ENCODE measurements around the gene KATNBL1.

The KATNBL1 gene

DNA sequence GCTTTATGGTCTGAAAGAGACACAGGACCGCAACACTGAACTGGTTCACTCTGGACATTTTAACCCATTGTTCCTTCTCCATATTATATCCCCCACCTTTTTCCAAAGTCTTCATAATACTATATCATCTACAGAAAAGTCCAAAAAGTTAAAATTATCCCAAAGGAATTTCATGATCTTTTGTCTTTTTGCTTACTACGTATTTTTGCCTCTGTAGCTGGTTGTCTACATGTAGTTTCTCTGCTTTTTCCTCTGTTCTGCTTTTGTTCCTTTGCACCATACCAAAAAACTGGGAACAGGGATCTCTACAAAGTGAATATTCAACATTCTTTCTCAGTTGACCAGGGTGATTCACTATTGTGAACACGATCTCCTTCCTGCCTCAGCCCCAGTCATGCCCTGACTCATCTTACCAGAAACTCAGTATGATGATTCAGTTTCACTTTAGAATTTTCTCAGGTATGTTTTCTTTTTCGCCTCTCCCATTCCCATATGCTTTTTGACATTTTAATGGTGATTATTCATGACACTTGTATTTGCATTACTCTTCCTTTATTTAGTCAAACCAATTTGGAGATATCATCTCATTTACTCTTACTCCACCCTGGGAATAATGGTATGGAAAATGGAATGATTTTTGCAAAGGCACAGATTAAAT is 29.4 kb upstream of the KATNBL1 start:
- TF ChIP-seq, protein P1, sequence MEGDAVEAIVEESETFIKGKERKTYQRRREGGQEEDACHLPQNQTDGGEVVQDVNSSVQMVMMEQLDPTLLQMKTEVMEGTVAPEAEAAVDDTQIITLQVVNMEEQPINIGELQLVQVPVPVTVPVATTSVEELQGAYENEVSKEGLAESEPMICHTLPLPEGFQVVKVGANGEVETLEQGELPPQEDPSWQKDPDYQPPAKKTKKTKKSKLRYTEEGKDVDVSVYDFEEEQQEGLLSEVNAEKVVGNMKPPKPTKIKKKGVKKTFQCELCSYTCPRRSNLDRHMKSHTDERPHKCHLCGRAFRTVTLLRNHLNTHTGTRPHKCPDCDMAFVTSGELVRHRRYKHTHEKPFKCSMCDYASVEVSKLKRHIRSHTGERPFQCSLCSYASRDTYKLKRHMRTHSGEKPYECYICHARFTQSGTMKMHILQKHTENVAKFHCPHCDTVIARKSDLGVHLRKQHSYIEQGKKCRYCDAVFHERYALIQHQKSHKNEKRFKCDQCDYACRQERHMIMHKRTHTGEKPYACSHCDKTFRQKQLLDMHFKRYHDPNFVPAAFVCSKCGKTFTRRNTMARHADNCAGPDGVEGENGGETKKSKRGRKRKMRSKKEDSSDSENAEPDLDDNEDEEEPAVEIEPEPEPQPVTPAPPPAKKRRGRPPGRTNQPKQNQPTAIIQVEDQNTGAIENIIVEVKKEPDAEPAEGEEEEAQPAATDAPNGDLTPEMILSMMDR (IDR thresholded peaks at IDR 0.05; ENCODE audit: insufficient read depth, low read length, poor library complexity, severe bottlenecking), result no peak
- Histone ChIP-seq H3K27me3 (replicated peaks; ENCODE audit: control insufficient read depth, insufficient read depth, low read length) (no peaks in the 10 kb centered on the region), H3K4me3 (replicated peaks; ENCODE audit: low read depth, low read length) (no peak overlapping the region), H3K36me3 (ENCODE audit: control insufficient read depth, insufficient read depth, low read length) (peaks cover 23% of the 10 kb centered on the region)
- DNase-seq (ENCODE audit: extremely low read depth, insufficient read length), result no peak

DNA sequence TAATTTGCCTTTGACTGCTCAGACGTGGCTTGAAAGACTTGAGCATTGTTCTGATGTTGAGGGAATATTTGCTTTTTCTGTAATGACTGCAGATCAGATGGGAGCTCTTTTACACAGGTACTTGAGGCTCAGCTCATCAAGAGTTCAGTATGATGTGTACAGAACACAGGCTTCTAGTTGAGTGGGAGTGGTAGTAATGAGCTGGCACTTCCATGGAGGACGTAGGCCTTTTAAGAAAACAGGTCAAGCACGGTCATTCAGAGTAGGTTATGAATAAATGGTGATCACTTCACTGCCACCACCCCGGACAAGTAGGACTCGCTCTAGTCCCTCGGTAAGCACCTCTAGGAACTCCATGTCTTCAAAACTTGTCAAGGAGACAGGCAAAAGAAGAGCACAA is 23.7 kb upstream of the KATNBL1 start:
- TF ChIP-seq, protein P1 (IDR thresholded peaks at IDR 0.05; ENCODE audit: insufficient read depth, low read length, poor library complexity, severe bottlenecking), result no peak
- Histone ChIP-seq H3K27me3 (replicated peaks; ENCODE audit: control insufficient read depth, insufficient read depth, low read length) (no peaks in the 10 kb centered on the region), H3K4me3 (replicated peaks; ENCODE audit: low read depth, low read length) (no peak overlapping the region), H3K36me3 (ENCODE audit: control insufficient read depth, insufficient read depth, low read length) (peaks cover 19% of the 10 kb centered on the region)
- no peak for DNase-seq (ENCODE audit: extremely low read depth, insufficient read length)

DNA sequence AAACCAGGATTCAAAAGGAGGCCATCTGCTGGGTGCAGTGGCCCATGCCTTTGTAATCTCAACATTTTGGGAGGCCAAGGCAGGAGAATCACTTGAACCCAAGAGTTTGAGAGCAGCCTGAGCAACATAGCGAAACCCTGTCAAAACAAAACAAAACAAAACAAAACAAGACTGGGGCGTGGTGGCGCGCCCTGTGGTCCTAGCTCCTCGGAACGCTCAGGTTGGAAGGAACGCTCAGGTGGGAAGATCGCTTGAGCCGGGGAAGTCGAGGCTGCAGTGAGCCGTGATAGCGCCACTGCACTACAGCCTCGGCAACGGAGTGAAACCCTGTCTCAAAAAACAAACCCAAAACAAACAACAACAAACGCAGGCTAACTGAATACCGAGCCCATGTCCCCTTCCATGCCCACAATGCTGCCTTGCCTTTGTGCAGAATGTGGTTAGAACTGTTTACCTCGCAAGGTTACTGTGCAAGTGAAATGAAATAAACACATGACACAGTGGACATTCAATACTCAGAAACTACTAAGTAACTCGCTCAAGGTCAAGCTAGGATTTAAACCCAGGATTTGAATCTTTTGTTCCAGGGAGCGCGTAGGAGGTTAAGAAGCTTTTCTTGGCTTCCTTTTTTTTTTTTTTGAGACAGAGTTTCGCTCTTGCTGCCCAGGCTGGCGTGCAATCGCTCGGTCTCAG is 14.2 kb upstream of the KATNBL1 start:
- TF ChIP-seq, protein P1 (IDR thresholded peaks at IDR 0.05; ENCODE audit: insufficient read depth, low read length, poor library complexity, severe bottlenecking), result no peak

DNA sequence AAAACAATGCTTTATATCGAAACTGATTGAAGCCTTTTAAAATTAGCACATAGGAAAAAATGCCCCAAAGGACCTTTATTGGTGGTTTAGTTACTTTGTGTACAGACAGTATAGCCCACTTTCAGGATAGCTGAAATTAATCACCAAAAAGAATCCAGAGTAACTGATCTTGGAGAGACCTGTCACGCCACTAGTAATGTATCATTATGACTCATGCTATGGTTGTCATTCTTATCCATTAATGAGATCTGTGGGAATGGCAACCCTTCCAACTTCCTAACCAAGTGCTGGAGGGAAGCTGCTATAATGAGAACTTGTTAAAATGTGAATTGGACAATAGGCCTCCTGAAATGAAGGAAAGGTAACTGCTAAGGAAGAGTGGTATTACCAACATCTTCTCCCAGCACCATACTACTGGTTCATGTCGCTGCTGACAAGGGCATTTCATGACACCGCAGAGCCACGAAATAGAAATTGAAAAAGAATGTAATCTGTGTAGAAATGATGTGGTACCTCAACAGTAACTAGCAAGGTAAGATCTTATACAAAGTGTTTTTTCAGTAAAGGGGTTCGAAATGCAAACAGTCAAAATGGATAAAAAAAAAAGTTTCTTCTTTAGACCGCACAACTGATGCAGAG is 7.8 kb upstream of the KATNBL1 start:
- no peak for DNase-seq (ENCODE audit: extremely low read depth, insufficient read length)
- Histone ChIP-seq H3K36me3 (ENCODE audit: control insufficient read depth, insufficient read depth, low read length) (no peaks in the 10 kb centered on the region), H3K4me3 (replicated peaks; ENCODE audit: low read depth, low read length) (no peak overlapping the region), H3K27me3 (replicated peaks; ENCODE audit: control insufficient read depth, insufficient read depth, low read length) (no peaks in the 10 kb centered on the region)
- TF ChIP-seq, protein P1 (IDR thresholded peaks at IDR 0.05; ENCODE audit: insufficient read depth, low read length, poor library complexity, severe bottlenecking), result no peak

More for the DNA sequence above, 14.2 kb upstream of the KATNBL1 start:
- DNase-seq (ENCODE audit: extremely low read depth, insufficient read length), result peak; percentile 21
- Histone ChIP-seq H3K4me3 (replicated peaks; ENCODE audit: low read depth, low read length) (peak overlapping the region; percentile 84), H3K36me3 (ENCODE audit: control insufficient read depth, insufficient read depth, low read length) (peaks cover 2% of the 10 kb centered on the region; the same call in 1 of the 2 replicates), H3K27me3 (replicated peaks; ENCODE audit: control insufficient read depth, insufficient read depth, low read length) (no peaks in the 10 kb centered on the region)

DNA sequence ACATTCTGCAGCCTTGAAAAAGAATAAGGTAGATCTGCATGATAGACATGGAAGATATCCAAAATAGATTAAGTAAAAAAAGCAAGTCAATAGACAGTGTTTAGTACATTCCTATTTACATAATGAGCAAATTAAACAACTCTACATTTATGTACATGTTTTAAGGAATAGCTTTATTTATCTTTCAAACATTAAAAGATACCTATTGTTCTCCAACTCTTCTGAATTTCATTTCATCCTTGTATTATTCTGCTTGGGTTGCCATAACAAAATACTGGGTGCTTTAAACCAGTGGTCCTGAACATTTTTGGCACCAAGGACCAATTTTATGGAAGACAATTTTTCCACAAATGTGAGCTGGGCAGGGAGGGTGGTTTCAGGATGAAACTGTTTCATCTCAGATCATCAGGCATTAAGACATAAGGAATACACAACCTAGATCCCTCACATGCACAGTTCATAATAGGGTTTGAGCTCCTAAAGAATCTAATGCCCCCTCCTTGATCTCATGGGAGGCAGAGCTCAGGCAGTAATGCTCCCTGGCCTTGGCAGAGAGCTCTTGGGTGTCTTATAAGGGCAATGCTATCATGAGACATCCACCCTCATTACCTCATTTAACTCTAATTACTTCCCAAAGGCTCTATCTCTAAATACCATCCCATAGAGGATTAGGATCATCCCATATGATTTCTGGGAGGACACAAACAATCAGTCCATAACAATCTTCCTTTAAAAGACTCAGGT is 6.8 kb upstream of the KATNBL1 start:
- Histone ChIP-seq H3K4me3 (replicated peaks; ENCODE audit: low read depth, low read length) (no peak overlapping the region), H3K36me3 (ENCODE audit: control insufficient read depth, insufficient read depth, low read length) (no peaks in the 10 kb centered on the region), H3K27me3 (replicated peaks; ENCODE audit: control insufficient read depth, insufficient read depth, low read length) (no peaks in the 10 kb centered on the region)
- DNase-seq (ENCODE audit: extremely low read depth, insufficient read length), result no peak
- TF ChIP-seq, protein P1 (IDR thresholded peaks at IDR 0.05; ENCODE audit: insufficient read depth, low read length, poor library complexity, severe bottlenecking), result no peak
